ENCODE data around the gene STRA6.

The STRA6 gene

GRCh38 chr15:74159773-74160172 lies 42.8 kb downstream of the STRA6 start:
- DNase-seq: no peak

GRCh38 chr15:74158855-74159650 lies 43.5 kb downstream of the STRA6 start:
- no peak for DNase-seq

- no peak for DNase-seq
Measured at GRCh38 chr15:74157868-74158827, 44.4 kb downstream of the STRA6 start.

GRCh38 chr15:74156678-74157411 lies 45.7 kb downstream of the STRA6 start:
- no peak for DNase-seq

- no peak for DNase-seq
Measured at GRCh38 chr15:74155766-74156417, 46.7 kb downstream of the STRA6 start.

DNA sequence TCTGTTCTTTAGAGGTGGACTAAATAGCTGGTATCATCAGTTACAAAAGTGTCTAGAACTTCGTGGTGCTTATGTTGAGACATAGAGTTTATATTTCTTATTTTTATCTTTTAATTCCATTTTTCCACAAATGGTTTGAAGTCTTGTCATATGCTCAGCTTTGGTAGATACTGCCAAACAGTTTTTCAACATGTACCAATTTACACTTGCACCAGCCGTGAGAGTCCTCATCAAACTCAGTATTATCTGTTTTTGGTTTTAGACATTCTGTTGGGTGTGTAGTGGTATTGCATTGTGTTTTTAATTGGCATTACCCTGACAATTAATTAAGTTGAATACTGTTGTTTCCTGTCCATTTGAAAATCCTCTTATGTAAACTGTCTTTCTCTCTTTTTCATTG lies 55.5 kb downstream of the STRA6 start:
- DNase-seq: no peak

- DNase-seq: no peak
Measured at GRCh38 chr15:74146277-74146800, 56.2 kb downstream of the STRA6 start.

- no peak for DNase-seq
Measured at GRCh38 chr15:74144153-74144775, 58.3 kb downstream of the STRA6 start.

DNA sequence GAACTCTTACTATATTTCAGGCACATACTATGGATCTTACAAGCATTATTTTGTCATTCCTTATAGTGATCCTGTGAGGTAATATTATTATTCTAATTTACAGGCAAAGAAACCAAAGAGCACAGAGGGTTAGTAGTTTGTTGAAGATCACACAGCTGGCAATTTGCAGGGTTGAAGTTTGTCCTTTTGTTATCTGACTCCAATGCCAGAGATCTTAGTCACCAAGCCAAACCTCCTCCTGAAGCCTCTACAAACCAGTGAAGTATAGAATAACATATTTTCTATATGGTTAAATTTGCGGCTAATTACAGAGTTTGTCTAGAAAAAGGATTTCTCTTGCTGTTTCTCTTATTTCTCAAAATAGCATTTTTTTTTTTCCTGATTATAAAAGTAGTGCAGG lies 61.0 kb downstream of the STRA6 start:
- no peak for DNase-seq

DNA sequence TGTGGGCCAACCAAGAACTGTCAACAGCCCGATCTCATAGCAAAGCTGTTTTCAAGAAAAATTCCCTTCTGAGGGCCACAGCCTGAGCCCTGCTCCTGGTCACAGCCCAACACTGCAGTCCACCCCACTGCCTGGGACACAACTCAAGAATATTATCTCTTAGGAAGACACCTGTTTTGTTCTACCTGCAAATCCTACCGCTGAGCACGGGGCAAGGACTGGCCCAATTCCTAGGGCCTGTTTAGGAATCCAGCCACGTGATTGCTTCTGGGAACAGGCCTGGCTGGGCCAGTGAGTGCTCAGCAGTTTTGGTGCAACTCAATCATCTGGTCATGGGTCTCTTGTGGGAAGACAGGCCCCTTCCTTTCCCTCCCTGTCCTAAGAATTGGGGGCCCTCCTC lies 63.9 kb downstream of the STRA6 start:
- DNase-seq: no peak

GRCh38 chr15:74137537-74137894 lies 65.1 kb downstream of the STRA6 start:
- DNase-seq: no peak

DNA sequence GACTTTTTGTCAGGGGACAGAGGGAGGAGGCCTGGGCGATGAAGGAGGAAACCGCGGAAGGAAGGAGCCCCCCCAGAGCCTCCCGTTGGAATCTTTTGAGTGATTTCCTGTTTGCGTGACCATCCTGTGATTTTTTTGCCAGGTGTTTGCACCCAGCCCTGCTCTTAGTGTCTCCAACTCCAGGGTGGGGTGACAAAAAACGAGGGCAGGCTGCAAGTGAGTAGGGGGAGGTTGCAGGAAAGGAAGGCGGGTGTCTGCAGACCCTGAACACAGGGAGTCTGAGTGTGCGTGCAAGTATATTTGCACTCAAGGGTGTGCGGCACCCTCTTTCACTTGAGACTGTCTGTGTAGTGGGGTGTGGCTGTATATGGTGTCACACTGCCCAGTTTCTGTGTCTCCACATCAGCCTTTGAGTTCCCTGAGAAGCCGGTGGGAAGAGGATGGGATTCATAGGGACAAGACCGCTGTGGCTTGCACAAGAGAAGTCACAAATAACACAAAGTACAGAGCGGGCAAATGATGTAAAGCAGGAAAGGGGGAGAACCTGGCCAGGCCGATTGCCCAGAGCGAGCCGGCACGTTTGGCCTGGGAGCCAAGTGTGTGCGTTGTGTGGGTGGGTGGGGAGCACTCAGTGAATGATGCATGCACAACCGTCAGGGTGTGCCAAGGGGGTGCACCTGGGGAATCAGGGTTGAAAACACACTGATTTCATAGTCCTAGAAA lies 65.6 kb downstream of the STRA6 start:
- no peak for DNase-seq

- DNase-seq: no peak
Measured at GRCh38 chr15:74136540-74136813, 66.1 kb downstream of the STRA6 start.

DNA sequence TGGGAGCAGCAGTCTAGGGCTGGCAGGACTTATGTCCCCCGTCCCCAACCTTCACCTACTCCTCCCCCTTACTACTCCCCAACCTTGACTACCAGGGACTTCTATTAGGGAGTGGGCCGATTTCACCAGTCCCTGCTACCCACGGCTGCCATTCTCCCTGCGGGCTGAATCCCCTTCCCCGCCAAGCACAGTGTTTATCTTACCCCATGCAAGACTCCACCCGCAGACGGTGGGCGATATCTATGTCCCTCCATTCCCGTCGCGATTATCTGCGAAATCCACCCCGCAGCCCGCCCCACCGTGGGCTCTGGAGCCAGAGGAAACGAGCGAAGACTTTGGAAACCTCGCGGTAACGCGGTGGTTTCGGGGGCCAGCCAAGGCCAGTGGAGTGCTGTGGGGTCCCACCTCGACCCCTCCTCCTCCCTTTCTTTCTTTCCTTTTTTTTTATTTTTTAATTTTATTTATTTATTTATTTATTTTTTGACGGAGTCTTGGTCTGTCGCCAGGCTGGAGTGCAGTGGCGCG lies 67.5 kb downstream of the STRA6 start:
- DNase-seq: no peak

DNA sequence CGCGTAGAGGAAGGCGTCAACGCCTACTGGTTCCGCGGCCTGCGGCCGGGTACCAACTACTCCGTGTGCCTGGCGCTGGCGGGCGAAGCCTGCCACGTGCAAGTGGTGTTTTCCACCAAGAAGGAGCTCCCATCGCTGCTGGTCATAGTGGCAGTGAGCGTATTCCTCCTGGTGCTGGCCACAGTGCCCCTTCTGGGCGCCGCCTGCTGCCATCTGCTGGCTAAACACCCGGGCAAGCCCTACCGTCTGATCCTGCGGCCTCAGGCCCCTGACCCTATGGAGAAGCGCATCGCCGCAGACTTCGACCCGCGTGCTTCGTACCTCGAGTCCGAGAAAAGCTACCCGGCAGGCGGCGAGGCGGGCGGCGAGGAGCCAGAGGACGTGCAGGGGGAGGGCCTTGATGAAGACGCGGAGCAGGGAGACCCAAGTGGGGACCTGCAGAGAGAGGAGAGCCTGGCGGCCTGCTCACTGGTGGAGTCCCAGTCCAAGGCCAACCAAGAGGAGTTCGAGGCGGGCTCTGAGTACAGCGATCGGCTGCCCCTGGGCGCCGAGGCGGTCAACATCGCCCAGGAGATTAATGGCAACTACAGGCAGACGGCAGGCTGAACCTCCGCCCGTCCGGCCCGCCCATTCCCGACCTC lies 68.1 kb downstream of the STRA6 start:
- peak; percentile 25 to 55 for DNase-seq

DNA sequence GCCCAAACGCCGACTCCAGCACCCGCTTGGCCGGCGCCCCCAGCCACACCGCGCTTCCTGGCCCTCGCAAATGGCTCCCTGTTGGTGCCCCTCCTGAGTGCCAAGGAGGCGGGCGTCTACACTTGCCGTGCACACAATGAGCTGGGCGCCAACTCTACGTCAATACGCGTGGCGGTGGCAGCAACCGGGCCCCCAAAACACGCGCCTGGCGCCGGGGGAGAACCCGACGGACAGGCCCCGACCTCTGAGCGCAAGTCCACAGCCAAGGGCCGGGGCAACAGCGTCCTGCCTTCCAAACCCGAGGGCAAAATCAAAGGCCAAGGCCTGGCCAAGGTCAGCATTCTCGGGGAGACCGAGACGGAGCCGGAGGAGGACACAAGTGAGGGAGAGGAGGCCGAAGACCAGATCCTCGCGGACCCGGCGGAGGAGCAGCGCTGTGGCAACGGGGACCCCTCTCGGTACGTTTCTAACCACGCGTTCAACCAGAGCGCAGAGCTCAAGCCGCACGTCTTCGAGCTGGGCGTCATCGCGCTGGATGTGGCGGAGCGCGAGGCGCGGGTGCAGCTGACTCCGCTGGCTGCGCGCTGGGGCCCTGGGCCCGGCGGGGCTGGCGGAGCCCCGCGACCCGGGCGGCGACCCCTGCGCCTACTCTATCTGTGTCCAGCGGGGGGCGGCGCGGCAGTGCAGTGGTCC lies 68.7 kb downstream of the STRA6 start:
- DNase-seq: no peak

DNA sequence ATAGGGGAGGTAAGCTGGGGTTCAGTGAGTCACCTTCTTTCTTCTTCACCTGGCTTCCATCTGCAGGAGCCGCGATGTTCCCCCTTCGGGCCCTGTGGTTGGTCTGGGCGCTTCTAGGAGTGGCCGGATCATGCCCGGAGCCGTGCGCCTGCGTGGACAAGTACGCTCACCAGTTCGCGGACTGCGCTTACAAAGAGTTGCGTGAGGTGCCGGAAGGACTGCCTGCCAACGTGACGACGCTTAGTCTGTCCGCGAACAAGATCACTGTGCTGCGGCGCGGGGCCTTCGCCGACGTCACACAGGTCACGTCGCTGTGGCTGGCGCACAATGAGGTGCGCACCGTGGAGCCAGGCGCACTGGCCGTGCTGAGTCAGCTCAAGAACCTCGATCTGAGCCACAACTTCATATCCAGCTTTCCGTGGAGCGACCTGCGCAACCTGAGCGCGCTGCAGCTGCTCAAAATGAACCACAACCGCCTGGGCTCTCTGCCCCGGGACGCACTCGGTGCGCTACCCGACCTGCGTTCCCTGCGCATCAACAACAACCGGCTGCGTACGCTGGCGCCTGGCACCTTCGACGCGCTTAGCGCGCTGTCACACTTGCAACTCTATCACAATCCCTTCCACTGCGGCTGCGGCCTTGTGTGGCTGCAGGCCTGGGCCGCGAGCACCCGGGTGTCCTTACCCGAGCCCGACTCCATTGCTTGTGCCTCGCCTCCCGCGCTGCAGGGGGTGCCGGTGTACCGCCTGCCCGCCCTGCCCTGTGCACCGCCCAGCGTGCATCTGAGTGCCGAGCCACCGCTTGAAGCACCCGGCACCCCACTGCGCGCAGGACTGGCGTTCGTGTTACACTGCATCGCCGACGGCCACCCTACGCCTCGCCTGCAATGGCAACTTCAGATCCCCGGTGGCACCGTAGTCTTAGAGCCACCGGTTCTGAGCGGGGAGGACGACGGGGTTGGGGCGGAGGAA lies 69.6 kb downstream of the STRA6 start:
- DNase-seq: no peak

GRCh38 chr15:74131628-74132413 lies 70.8 kb downstream of the STRA6 start:
- DNase-seq: no peak
